ENCODE data around the gene TGFBR3L.
"Not testable (repeated sequence)": the region's sequence is repeated elsewhere in the genome, so short reads cannot be mapped to it uniquely, and the experiment has no call there.

Gene TGFBR3L

GRCh38 chr19:7879836-7880235, 34.8 kb upstream of the TGFBR3L start:
- DNase-seq (ENCODE audit: low read depth in 2 of 2) = no peak

DNA sequence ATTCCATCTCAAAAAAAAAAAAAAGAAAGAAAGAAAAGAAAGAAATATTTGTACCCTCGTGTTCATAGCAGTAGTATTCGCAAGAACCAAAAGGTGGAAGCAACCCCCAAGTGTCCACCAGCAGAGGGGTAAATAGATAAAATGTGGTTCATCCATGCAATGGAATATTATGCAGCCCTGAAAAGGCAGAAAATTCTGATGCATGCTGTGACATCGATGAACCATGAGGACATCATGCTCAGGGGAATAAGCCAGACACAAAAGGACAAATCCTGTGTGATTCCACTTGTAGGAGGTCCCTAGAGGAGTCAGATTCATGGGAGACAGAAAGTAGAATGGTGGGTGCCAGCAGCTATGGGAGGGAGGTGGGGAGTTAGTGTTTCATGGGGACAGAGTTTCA, 32.7 kb upstream of the TGFBR3L start:
- DNase-seq (ENCODE audit: low read depth in 2 of 2) = no peak

DNA sequence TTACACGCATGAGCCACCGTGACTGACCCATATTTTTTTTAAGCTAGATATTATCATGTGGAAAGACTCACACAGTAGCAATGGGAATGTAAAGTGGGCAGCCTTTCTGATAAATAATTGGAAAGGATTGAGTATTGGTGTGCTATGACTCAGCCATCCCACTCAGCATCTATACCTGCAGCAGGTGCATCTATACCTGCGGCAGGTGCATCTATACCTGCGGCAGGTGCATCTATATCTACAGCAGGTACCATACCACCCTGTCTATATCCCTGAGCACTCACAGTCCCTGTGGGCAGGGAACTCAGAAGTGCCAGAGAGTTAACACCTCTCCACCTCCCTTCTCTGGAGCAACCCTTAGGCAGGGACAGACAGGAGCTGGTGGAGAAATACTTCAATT, 31.5 kb upstream of the TGFBR3L start:
- DNase-seq (ENCODE audit: low read depth in 2 of 2) = no peak

DNA sequence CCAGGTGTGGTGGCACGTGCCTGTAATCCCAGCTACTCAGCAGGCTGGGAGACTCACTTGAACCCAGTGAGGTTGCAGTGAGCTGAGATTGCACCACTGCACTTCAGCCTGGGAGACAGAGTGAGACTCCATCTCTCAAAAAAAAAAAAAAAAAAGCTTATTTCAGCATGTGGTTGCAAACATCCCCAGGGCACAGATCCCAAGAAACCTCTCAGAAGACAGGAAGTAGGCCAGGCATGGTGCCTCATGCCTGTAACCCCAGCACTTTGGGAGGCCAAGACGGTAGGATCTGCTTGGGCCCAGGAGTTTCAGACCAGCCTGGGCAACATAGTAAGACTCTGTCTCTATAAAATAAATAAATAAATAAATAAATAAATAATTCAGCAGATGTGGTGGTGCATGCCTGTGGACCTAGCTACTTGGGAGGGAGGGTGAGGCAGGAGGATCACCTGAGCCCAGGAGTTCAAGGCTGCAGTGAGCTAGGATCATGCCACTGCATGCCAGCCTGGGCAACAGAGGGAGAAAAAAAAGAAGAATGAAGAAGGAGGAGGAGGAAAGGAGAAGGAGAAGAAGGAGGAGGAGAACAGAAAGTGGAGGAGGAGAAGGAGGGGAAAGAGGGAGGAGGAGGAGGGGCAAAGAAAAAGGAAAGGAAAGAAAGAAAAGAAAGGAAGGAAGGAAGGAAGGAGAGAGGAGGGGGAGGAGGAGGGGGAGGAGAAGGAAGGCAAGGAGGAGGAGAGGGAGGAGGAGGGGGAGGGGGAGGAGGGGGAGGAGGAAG, 30.6 kb upstream of the TGFBR3L start:
- no peak for DNase-seq (ENCODE audit: low read depth in 2 of 2)

DNA sequence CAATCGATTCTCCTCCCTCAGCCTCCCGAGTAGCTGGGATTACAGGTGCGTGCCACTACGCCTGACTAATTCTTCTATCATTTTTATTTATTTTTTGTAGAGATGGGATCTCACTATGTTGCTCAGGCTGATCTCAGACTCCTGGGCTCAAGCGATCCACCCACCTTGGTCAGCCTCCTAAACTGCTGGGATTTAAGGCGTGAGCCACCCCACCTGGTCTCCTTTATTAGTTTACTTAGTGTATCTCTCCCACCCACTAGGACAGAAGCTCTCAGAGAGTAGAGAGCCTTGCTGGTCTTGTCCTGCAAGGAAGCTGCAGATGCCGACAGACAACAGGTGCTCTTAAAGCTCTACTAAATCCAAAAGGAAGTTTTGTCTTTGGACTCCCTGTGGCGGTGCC, 28.8 kb upstream of the TGFBR3L start:
- no peak for DNase-seq (ENCODE audit: low read depth in 2 of 2)

- DNase-seq (ENCODE audit: low read depth in 2 of 2) = no peak
Measured at GRCh38 chr19:7887408-7888144, 27.1 kb upstream of the TGFBR3L start.

DNA sequence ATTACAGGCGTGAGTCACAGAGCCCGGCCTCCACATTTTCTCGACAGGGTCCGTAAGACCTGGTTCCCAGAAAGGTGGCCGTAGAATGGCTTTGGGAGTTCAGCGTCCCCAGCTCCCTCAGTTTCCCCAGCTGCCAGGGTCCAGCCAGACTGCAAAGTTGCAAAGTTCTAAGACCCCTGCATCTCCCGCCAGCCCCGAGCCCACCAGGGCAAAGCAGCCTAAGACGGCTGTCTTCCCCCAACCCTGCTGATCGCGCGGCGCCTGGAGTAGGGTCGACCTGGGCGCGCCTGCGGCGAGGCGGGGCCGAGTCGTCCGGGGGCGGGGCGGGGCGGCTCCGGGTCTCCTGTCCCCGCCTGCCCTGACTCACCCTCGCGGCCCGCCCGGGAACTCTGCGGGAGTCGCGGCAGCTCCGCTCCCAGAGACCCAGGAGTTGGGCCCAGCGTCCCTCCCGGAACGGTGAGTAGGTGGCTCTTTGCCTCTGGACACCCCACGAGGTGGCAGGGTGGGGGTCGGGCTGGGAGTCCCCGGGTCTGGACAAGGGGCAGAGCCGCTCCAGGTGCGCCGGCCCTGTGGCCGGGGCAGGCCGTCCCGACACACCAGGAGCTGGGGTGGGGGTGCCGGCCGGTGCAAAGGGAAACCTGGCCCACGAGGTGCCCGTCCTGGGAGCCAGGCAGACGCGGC, 26.3 kb upstream of the TGFBR3L start, which contains the start of gene LRRC8E:
Gene LRRC8E (plus strand): TSS at position 366 of the 681 bp plus-strand sequence. CDS start 7,094 bp downstream, outside the sequence.
- DNase-seq (ENCODE audit: low read depth in 2 of 2) = peak in 1 of 2 experiments; percentile 49

DNA sequence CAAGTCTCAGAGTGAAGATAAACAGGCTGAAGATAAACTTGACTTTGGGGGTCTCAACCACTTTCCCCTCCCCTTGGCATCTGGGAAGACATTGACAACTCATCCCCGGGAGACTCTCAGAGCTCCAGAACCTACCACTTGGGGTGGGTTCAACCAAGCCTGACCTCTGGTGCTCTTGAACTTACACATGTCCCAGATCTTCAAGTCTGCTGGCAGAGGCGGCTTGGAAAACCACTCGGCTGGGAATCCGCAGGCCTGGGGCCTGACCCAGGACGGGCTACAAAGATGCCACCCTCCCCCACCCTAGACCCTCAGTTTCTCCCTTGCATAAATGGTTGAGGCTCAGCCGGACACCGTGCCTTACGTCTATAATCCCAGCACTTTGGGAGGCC, 25.8 kb upstream of the TGFBR3L start:
- no peak for DNase-seq (ENCODE audit: low read depth in 2 of 2)

- not testable (repeated sequence) for DNase-seq (ENCODE audit: low read depth in 2 of 2)
Measured at GRCh38 chr19:7893362-7894101, 21.1 kb upstream of the TGFBR3L start.

- no peak for DNase-seq (ENCODE audit: low read depth in 2 of 2)
Measured at GRCh38 chr19:7894612-7895309, 19.9 kb upstream of the TGFBR3L start.

- no peak for DNase-seq (ENCODE audit: low read depth in 2 of 2)
Measured at GRCh38 chr19:7895565-7895964, 19.1 kb upstream of the TGFBR3L start.

DNA sequence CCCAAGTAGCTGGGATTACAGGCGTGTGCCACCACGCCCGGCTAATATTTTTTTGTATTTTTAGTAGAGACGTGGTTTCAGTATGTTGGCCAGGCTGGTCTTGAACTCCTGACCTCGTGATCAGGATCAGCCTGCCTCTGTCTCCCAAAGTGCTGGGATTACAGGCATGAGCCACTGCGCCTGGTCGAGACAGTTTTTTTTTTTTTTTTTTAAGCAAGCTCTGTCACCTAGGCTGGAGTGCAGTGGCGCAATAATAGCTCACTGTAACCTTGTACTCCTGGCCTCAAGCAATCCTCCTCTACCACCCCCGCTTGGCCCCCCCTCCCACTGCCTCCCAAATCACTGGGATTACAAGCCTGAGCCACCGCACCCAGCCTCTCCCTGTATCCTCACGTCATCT, 17.3 kb upstream of the TGFBR3L start:
- DNase-seq (ENCODE audit: low read depth in 2 of 2) = no peak

DNA sequence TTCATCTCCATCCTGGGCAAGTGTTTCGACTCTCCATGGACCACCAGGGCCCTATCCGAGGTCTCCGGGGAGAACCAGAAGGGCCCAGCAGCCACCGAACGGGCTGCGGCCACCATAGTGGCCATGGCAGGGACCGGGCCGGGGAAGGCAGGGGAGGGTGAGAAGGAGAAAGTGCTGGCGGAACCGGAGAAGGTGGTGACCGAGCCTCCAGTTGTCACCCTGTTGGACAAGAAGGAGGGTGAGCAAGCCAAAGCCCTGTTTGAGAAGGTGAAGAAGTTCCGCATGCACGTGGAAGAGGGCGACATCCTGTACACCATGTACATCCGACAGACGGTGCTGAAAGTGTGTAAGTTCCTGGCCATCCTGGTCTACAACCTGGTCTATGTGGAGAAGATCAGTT, 15.7 kb upstream of the TGFBR3L start:
- DNase-seq (ENCODE audit: low read depth in 2 of 2) = no peak

- no peak for DNase-seq (ENCODE audit: low read depth in 2 of 2)
Measured at GRCh38 chr19:7899751-7900378, 14.8 kb upstream of the TGFBR3L start.

DNA sequence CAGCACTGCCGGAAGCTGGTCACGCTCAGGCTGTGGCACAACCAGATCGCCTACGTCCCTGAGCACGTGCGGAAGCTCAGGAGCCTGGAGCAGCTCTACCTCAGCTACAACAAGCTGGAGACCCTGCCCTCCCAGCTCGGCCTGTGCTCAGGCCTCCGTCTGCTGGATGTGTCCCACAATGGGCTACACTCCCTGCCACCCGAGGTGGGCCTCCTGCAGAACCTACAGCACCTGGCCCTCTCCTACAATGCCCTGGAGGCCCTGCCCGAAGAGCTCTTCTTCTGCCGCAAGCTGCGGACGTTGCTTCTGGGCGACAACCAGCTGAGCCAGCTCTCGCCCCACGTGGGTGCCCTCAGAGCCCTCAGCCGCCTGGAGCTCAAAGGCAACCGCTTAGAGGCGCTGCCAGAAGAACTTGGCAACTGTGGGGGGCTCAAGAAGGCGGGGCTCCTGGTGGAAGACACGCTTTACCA, 14.2 kb upstream of the TGFBR3L start:
- no peak for DNase-seq (ENCODE audit: low read depth in 2 of 2)

GRCh38 chr19:7900931-7901330, 13.7 kb upstream of the TGFBR3L start:
- no peak for DNase-seq (ENCODE audit: low read depth in 2 of 2)

GRCh38 chr19:7901337-7901736, 13.3 kb upstream of the TGFBR3L start:
- no peak for DNase-seq (ENCODE audit: low read depth in 2 of 2)

DNA sequence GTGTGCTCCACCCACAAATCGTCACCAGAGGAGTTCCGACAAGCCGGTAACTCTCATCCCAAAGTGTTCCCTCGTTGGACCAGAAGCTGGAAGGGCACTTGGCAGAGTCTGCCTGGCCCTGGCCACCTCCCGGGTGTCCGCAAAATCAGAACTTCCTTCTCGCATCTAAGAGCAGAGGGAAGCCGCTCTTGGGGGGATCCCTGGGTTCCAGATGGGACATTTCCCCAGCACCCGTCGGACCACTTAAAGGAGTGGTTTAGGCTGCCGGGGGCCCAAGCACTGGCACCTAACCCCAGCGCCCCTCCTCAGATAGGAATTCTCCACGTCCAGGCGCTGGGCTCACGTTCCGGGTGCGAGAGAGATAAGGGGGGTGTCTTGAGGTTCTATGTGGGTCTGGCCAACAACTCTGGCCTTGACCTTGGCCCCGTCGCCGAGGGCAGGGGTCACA, 11.8 kb upstream of the TGFBR3L start:
- no peak for DNase-seq (ENCODE audit: low read depth in 2 of 2)

DNA sequence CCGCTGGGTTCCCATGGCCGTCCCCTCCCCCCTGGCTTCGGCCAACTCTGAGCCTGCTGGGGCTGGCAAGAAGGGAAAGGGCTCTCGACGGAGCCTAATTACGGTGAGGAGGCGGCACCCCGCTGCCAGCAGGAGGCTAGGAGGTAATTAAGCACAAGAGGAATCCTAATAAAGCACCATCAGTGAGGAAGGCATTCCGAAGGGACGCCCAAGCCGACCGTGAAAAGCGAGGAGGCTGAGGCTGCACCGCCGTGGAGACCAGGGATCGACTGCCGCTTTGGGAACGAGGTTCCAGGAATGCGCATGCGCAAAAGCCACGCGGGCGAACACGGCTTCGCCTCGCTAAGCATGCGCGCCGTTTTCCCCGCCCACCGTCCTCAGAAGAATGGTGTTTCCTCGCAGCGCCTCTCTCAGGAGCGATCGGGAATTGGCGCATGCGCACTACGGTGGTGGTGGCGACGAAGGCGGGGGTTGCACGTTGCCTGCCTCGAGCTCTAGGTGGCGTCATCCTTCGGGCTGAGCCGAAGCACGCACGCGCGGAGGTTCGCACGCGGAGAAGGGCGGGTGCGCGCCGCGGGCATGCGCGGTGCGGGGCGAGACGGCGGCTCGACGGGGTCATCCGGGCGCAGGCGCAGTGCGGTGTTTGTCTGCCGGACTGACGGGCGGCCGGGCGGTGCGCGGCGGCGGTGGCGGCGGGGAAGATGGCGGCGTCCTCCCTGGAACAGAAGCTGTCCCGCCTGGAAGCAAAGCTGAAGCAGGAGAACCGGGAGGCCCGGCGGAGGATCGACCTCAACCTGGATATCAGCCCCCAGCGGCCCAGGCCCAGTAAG, 11.2 kb upstream of the TGFBR3L start, which contains the start of gene MAP2K7:
Gene MAP2K7 (plus strand): TSS at position 634 of the 830 bp plus-strand sequence. CDS start 68 bp downstream, at position 702.
- peak; percentile 100 for DNase-seq (ENCODE audit: low read depth in 2 of 2)
